ENCODE results near the gene ASPHD2. TPM values are rescaled to one million over a fixed set of nuclear protein-coding genes. Genes with fewer than 3 reads are reported as not detected.

The ASPHD2 gene
- total and polyA plus RNA-seq, 3 experiments from 2014 or later: 4.1 to 14.2 (median 13.1) TPM

GRCh38 chr22:26476705-26477340 lies 47.8 kb downstream of the ASPHD2 start:
- Histone ChIP-seq H3K27me3 (ENCODE audit: insufficient read depth, low read length, poor library complexity, severe bottlenecking) (no peaks in the 10 kb centered on the region), H3K4me3 (ENCODE audit: low read length) (no peak overlapping the region), H3K27ac (ENCODE audit: low read depth, low read length) (no peak overlapping the region), H3K36me3 (ENCODE audit: insufficient read depth, low read length) (peaks cover 32% of the 10 kb centered on the region), H3K9me3 (ENCODE audit: low read length) (no peaks in the 10 kb centered on the region), H3K4me1 (ENCODE audit: insufficient read depth, low read length) (peaks cover 32% of the 10 kb centered on the region)
- Mint-ChIP-seq H3K4me3 (no peak overlapping the region), H3K27me3 (no peaks in the 10 kb centered on the region), H3K9me3 (no peaks in the 10 kb centered on the region), H3K27ac (peak overlapping the region in 2 of 8 donors; percentile 17 to 21), H3K36me3 (peaks cover 16 to 78% (median 25%) of the 10 kb centered on the region in 3 donors), H3K4me1 (peaks cover 36 to 52% (median 52%) of the 10 kb centered on the region in 3 donors)
- no peak for DNase-seq
- POLR2A ChIA-PET: no interaction called here
- CTCF ChIA-PET: no interaction called here

- CTCF ChIA-PET: no interaction called here
- H3K36me3 ChIP-seq (ENCODE audit: insufficient read depth, low read length): peaks cover 27% of the 10 kb centered on the region
- Mint-ChIP-seq H3K27ac (peak overlapping the region in 1 of 8 donors; percentile 21), H3K4me1 (peaks cover 41 to 57% (median 57%) of the 10 kb centered on the region in 3 donors), H3K27me3 (no peaks in the 10 kb centered on the region), H3K9me3 (no peaks in the 10 kb centered on the region), H3K36me3 (peaks cover 16 to 73% (median 25%) of the 10 kb centered on the region in 3 donors), H3K4me3 (peak overlapping the region in 1 of 7 donors; percentile 51)
- H3K27ac ChIP-seq (ENCODE audit: low read depth, low read length): no peak overlapping the region
- POLR2A ChIA-PET: no interaction called here
- H3K4me1 ChIP-seq (ENCODE audit: insufficient read depth, low read length): peaks cover 37% of the 10 kb centered on the region
- H3K4me3 ChIP-seq (ENCODE audit: low read length): no peak overlapping the region
- DNase-seq: no peak
- no peaks in the 10 kb centered on the region for H3K27me3 ChIP-seq (ENCODE audit: insufficient read depth, low read length, poor library complexity, severe bottlenecking)
- H3K9me3 ChIP-seq (ENCODE audit: low read length): no peaks in the 10 kb centered on the region
These were observed 48.3 kb downstream of the ASPHD2 start for GRCh38 chr22:26477341-26477731.

GRCh38 chr22:26479043-26479791 lies 50.2 kb downstream of the ASPHD2 start:
- H3K4me1 Mint-ChIP-seq: peaks cover 54 to 75% (median 70%) of the 10 kb centered on the region in 3 donors
- H3K36me3 ChIP-seq (ENCODE audit: insufficient read depth, low read length): peaks cover 18% of the 10 kb centered on the region
- H3K27me3 Mint-ChIP-seq: no peaks in the 10 kb centered on the region
- peak overlapping the region; percentile 30 for H3K27ac ChIP-seq (ENCODE audit: low read depth, low read length)
- H3K4me1 ChIP-seq (ENCODE audit: insufficient read depth, low read length): peaks cover 48% of the 10 kb centered on the region
- peak overlapping the region; percentile 1 to 89 (median 54) for H3K27ac Mint-ChIP-seq
- no peaks in the 10 kb centered on the region for H3K9me3 ChIP-seq (ENCODE audit: low read length)
- no peaks in the 10 kb centered on the region for H3K9me3 Mint-ChIP-seq
- no peak for DNase-seq
- peaks cover 10 to 63% (median 16%) of the 10 kb centered on the region in 3 donors for H3K36me3 Mint-ChIP-seq
- H3K4me3 Mint-ChIP-seq: peak overlapping the region; percentile 12 to 75 (median 65)
- CTCF ChIA-PET: interaction anchor here (1.0 to 1.5 kb wide), 4 partner anchors 19 to 185 kb away, joined by 3 read pairs; no protein-coding TSS in a partner anchor
- H3K4me3 ChIP-seq (ENCODE audit: low read length): peak overlapping the region; percentile 46
- POLR2A ChIA-PET: no interaction called here
- H3K27me3 ChIP-seq (ENCODE audit: insufficient read depth, low read length, poor library complexity, severe bottlenecking): no peaks in the 10 kb centered on the region

GRCh38 chr22:26479792-26480610 lies 50.9 kb downstream of the ASPHD2 start:
- ChIA-PET POLR2A (no interaction called here), CTCF (interaction anchor here (1.0 to 1.5 kb wide), 4 partner anchors 19 to 185 kb away, joined by 3 read pairs; no protein-coding TSS in a partner anchor)
- Histone ChIP-seq H3K9me3 (ENCODE audit: low read length) (no peaks in the 10 kb centered on the region), H3K36me3 (ENCODE audit: insufficient read depth, low read length) (peaks cover 18% of the 10 kb centered on the region), H3K4me3 (ENCODE audit: low read length) (peak overlapping the region; percentile 46), H3K4me1 (ENCODE audit: insufficient read depth, low read length) (peaks cover 56% of the 10 kb centered on the region), H3K27me3 (ENCODE audit: insufficient read depth, low read length, poor library complexity, severe bottlenecking) (no peaks in the 10 kb centered on the region), H3K27ac (ENCODE audit: low read depth, low read length) (peak overlapping the region; percentile 30)
- Mint-ChIP-seq H3K27ac (peak overlapping the region; percentile 2 to 94 (median 52)), H3K4me3 (peak overlapping the region; percentile 12 to 75 (median 65)), H3K36me3 (peaks cover 10 to 57% (median 13%) of the 10 kb centered on the region in 3 donors), H3K27me3 (no peaks in the 10 kb centered on the region), H3K4me1 (peaks cover 60 to 79% (median 74%) of the 10 kb centered on the region in 3 donors), H3K9me3 (no peaks in the 10 kb centered on the region)
- no peak for DNase-seq

- POLR2A ChIA-PET: no interaction called here
These were observed 51.5 kb downstream of the ASPHD2 start for GRCh38 chr22:26480611-26480932.

GRCh38 chr22:26481112-26481693 lies 52.1 kb downstream of the ASPHD2 start:
- Mint-ChIP-seq H3K4me3 (peak overlapping the region in 5 of 7 donors; percentile 9 to 51 (median 35)), H3K4me1 (peaks cover 71 to 90% (median 86%) of the 10 kb centered on the region in 3 donors), H3K27ac (peak overlapping the region in 5 of 8 donors; percentile 1 to 94 (median 85)), H3K36me3 (peaks cover 10 to 54% (median 13%) of the 10 kb centered on the region in 3 donors), H3K9me3 (no peaks in the 10 kb centered on the region), H3K27me3 (no peaks in the 10 kb centered on the region)
- no peak for DNase-seq
- POLR2A ChIA-PET: interaction anchor here (0.5 to 3.9 kb wide), 2 partner anchors 163 to 192 kb away, joined by 3 to 34 read pairs; no protein-coding TSS in a partner anchor
- Histone ChIP-seq H3K4me3 (ENCODE audit: low read length) (no peak overlapping the region), H3K9me3 (ENCODE audit: low read length) (no peaks in the 10 kb centered on the region), H3K27ac (ENCODE audit: low read depth, low read length) (no peak overlapping the region), H3K27me3 (ENCODE audit: insufficient read depth, low read length, poor library complexity, severe bottlenecking) (no peaks in the 10 kb centered on the region), H3K36me3 (ENCODE audit: insufficient read depth, low read length) (peaks cover 17% of the 10 kb centered on the region), H3K4me1 (ENCODE audit: insufficient read depth, low read length) (peaks cover 57% of the 10 kb centered on the region)
- CTCF ChIA-PET: interaction anchor here (1.3 kb wide), 1 partner anchor 22 kb away, joined by 4 read pairs; no protein-coding TSS in a partner anchor

More at GRCh38 chr22:26480611-26480932, 51.5 kb downstream of the ASPHD2 start:
- Mint-ChIP-seq H3K4me3 (peak overlapping the region in 3 of 7 donors; percentile 21 to 48 (median 35)), H3K4me1 (peaks cover 66 to 83% (median 79%) of the 10 kb centered on the region in 3 donors), H3K27me3 (no peaks in the 10 kb centered on the region), H3K27ac (peak overlapping the region in 2 of 8 donors; percentile 85 to 94), H3K9me3 (no peaks in the 10 kb centered on the region), H3K36me3 (peaks cover 10 to 52% (median 13%) of the 10 kb centered on the region in 3 donors)
- Histone ChIP-seq H3K27me3 (ENCODE audit: insufficient read depth, low read length, poor library complexity, severe bottlenecking) (no peaks in the 10 kb centered on the region), H3K27ac (ENCODE audit: low read depth, low read length) (no peak overlapping the region), H3K36me3 (ENCODE audit: insufficient read depth, low read length) (peaks cover 18% of the 10 kb centered on the region), H3K4me3 (ENCODE audit: low read length) (no peak overlapping the region), H3K9me3 (ENCODE audit: low read length) (no peaks in the 10 kb centered on the region), H3K4me1 (ENCODE audit: insufficient read depth, low read length) (peaks cover 57% of the 10 kb centered on the region)
- no peak for DNase-seq
- CTCF ChIA-PET: no interaction called here

- no peaks in the 10 kb centered on the region for H3K27me3 Mint-ChIP-seq
- Histone ChIP-seq H3K27me3 (ENCODE audit: insufficient read depth, low read length, poor library complexity, severe bottlenecking) (no peaks in the 10 kb centered on the region), H3K36me3 (ENCODE audit: insufficient read depth, low read length) (peaks cover 12% of the 10 kb centered on the region), H3K4me3 (ENCODE audit: low read length) (no peak overlapping the region), H3K27ac (ENCODE audit: low read depth, low read length) (no peak overlapping the region), H3K4me1 (ENCODE audit: insufficient read depth, low read length) (peaks cover 57% of the 10 kb centered on the region), H3K9me3 (ENCODE audit: low read length) (no peaks in the 10 kb centered on the region)
- DNase-seq: no peak
- no peaks in the 10 kb centered on the region for H3K9me3 Mint-ChIP-seq
- peaks cover 73 to 90% (median 86%) of the 10 kb centered on the region in 3 donors for H3K4me1 Mint-ChIP-seq
- ChIA-PET CTCF (interaction anchor here (1.3 kb wide), 1 partner anchor 21 kb away, joined by 4 read pairs; no protein-coding TSS in a partner anchor), POLR2A (interaction anchor here (0.5 to 3.9 kb wide), 3 partner anchors 52 to 192 kb away, joined by 3 to 34 read pairs (median 22); partner anchors contain the start of gene ASPHD2)
- H3K36me3 Mint-ChIP-seq: peaks cover 10 to 53% (median 11%) of the 10 kb centered on the region in 3 donors
- peak overlapping the region; percentile 21 to 93 (median 81) for H3K4me3 Mint-ChIP-seq
- H3K27ac Mint-ChIP-seq: peak overlapping the region in 6 of 8 donors; percentile 94 to 99 (median 99)
These were observed 52.6 kb downstream of the ASPHD2 start for GRCh38 chr22:26481694-26482093.

Data from CD8-positive, alpha-beta memory T cell (primary cell).